ENCODE measurements around the gene PALM. TPM values are rescaled to one million over a fixed set of nuclear protein-coding genes. Genes with fewer than 3 reads are reported as not detected.

Gene PALM
- total RNA-seq, 5 donors from 2014 or later (not counting 1 experiment from before 2014, with no cell fraction given), result 0.19 to 0.57 (median 0.41) TPM; not detected in 1

DNA sequence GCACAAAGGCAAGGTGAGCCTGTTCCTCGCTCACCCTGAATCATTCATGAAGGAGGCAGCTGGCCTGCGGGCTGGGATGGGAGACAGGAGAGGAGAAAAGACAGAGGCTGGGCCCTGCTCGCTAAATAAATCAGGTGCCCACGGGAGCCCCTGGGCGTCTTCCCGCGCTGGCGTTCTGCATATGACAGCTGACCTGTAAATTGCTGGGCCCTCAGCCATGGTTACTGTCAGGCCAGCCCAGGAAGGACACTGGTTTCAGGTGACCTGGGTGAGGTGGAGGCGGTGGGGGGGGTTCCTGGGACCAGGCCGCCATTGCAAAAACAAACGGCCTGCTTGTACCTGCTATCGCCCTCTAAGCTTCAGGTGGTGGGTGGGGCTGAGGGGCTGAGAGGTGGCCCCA lies 85.1 kb downstream of the PALM start:
- H3K4me1 Mint-ChIP-seq, result peaks cover 1 to 10% (median 5%) of the 10 kb centered on the region in 3 donors
- peaks cover 0 to 12% of the 10 kb centered on the region in 2 experiments for H3K27me3 ChIP-seq (replicated peaks in 1 of 2; ENCODE audit: control insufficient read depth in 2 of 2, extremely low read depth in 1 of 2, insufficient read depth in 2 of 2, low read length in 1 of 2)
- 98% methylated on average over 7 of the region's 12 CpGs for WGBS (ENCODE audit: insufficient coverage)
- H3K27ac Mint-ChIP-seq, result no peak overlapping the region
- H3K4me3 Mint-ChIP-seq, result no peak overlapping the region
- H3K36me3 Mint-ChIP-seq, result no peaks in the 10 kb centered on the region
- H3K36me3 ChIP-seq (ENCODE audit: control insufficient read depth in 2 of 2, extremely low read depth in 1 of 2, insufficient read depth in 1 of 2, low read length in 1 of 2), result no peaks in the 10 kb centered on the region
- peaks cover 2 to 21% of the 10 kb centered on the region in 2 experiments for H3K4me1 ChIP-seq (ENCODE audit: control insufficient read depth in 1 of 2, extremely low read depth in 1 of 2, insufficient read depth in 2 of 2, low read length in 2 of 2)
- H3K27me3 Mint-ChIP-seq, result peaks cover 3 to 6% of the 10 kb centered on the region in 2 donors
- H3K4me3 ChIP-seq (ENCODE audit: control insufficient read depth in 1 of 2, extremely low read depth in 1 of 2, low read length in 1 of 2), result no peak overlapping the region
- no peak for DNase-seq
- H3K9me3 ChIP-seq, result no peaks in the 10 kb centered on the region
- no peak for ATAC-seq (replicated peaks in 1 of 4)
- ChIA-PET CTCF (no interaction called here), POLR2A (no interaction called here)
- H3K27ac ChIP-seq (ENCODE audit: low read length), result no peak overlapping the region
- no peaks in the 10 kb centered on the region for H3K9me3 Mint-ChIP-seq

DNA sequence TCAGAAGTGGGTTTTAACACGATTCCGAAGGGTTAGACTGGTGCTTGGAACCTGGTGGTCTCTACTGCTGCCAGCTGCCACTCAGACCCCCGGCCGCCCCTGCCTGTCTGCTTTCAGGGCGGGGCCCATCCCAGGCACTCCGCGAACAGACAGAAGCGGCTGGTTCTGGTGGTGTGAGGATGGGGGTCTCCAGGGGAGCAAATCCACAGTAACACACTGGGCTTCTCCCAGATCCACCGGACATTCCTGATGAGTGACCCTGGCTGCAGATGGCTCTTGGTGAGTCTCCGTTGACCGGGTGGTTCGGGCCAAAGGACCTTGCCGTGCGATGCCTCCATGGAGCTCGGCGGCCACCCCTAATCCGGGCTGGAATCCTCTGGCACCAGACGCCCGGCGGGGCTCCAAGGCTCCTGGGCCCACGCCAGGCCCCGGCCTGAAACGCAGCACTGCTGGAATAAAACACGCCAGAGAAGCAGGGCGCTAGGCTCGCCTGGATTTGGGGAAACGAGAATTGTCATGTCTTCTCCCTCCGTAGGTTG lies 86.4 kb downstream of the PALM start:
- POLR2A ChIA-PET, result no interaction called here
- Histone ChIP-seq H3K36me3 (ENCODE audit: control insufficient read depth in 2 of 2, extremely low read depth in 1 of 2, insufficient read depth in 1 of 2, low read length in 1 of 2) (peaks cover 0 to 5% of the 10 kb centered on the region in 2 donors), H3K27ac (ENCODE audit: low read length) (no peak overlapping the region), H3K27me3 (replicated peaks in 1 of 2; ENCODE audit: control insufficient read depth in 2 of 2, extremely low read depth in 1 of 2, insufficient read depth in 2 of 2, low read length in 1 of 2) (peaks cover 0 to 12% of the 10 kb centered on the region in 2 experiments), H3K4me3 (ENCODE audit: control insufficient read depth in 1 of 2, extremely low read depth in 1 of 2, low read length in 1 of 2) (no peak overlapping the region), H3K9me3 (no peaks in the 10 kb centered on the region), H3K4me1 (ENCODE audit: control insufficient read depth in 1 of 2, extremely low read depth in 1 of 2, insufficient read depth in 2 of 2, low read length in 2 of 2) (peaks cover 6 to 31% of the 10 kb centered on the region in 2 experiments)
- H3K4me1 Mint-ChIP-seq, result peaks cover 14 to 18% (median 18%) of the 10 kb centered on the region in 3 donors
- no peaks in the 10 kb centered on the region for H3K36me3 Mint-ChIP-seq
- DNase-seq, result no peak
- 98% methylated on average over 16 of the region's 28 CpGs for WGBS (ENCODE audit: insufficient coverage)
- no peaks in the 10 kb centered on the region for H3K9me3 Mint-ChIP-seq
- H3K27me3 Mint-ChIP-seq, result peaks cover 0 to 3% of the 10 kb centered on the region in 2 donors
- no peak overlapping the region for H3K27ac Mint-ChIP-seq
- CTCF ChIA-PET, result interaction anchor here (0.6 kb wide), 2 partner anchors 124 to 1446 kb away, joined by 3 to 7 read pairs; no protein-coding TSS in a partner anchor
- no peak for ATAC-seq (replicated peaks in 1 of 4)
- peak overlapping the region in 1 of 3 donors; percentile 39 for H3K4me3 Mint-ChIP-seq

DNA sequence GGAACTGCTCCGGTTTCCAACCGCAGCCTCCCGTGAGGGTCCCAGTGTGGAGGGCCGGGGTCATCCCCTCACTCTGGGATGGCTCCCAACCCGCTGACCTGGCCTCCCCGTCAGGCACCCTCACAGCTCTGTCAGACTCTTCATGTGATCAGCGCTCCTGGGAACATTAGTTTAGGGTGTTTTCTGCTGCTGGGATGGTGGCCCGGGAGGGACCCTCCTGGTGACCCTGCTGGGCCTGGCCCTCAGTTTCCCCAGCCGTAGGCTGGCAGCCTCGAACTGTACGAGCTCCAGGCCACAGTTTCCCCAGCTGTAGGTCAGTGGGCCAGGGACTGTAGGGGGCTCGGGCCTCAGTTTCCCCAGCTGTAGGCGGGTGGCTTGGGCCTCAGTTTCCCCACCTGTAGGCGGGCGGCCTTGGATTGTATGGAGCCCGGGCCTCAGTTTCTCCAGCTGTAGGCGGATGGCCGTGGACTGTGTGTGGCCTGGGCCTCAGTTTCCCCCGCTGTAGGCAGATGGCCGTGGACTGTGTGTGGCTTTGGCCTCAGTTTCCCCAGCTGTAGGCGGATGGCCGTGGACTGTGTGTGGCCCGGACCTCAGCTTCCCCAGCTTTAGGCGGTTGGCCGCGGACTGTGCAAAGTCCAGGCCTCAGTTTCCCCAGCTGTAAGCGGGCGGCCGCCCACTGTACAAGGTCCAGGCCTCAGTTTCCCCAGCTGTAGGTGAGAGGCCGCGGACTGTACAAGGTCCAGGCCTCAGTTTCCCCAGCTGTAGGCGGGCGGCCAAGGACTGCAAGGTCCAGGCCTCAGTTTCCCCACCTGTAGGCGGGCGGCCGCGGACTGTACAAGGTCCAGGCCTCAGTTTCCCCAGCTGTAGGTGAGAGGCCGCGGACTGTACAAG lies 87.2 kb downstream of the PALM start:
- CTCF ChIA-PET, result interaction anchor here in 1 of 2 donors (0.6 kb wide), 1 partner anchor 123 kb away, joined by 7 read pairs; no protein-coding TSS in a partner anchor
- no peak overlapping the region for H3K27ac Mint-ChIP-seq
- H3K4me1 ChIP-seq (ENCODE audit: control insufficient read depth in 1 of 2, extremely low read depth in 1 of 2, insufficient read depth in 2 of 2, low read length in 2 of 2), result peaks cover 11 to 38% of the 10 kb centered on the region in 2 experiments
- peaks cover 0 to 8% of the 10 kb centered on the region in 2 experiments for H3K27me3 ChIP-seq (replicated peaks in 1 of 2; ENCODE audit: control insufficient read depth in 2 of 2, extremely low read depth in 1 of 2, insufficient read depth in 2 of 2, low read length in 1 of 2)
- H3K9me3 ChIP-seq, result no peaks in the 10 kb centered on the region
- no peak overlapping the region for H3K27ac ChIP-seq (ENCODE audit: low read length)
- peak overlapping the region; percentile 66 to 80 for H3K4me3 ChIP-seq (ENCODE audit: control insufficient read depth in 1 of 2, extremely low read depth in 1 of 2, low read length in 1 of 2)
- H3K4me1 Mint-ChIP-seq, result peaks cover 22 to 26% (median 25%) of the 10 kb centered on the region in 3 donors
- peaks cover 0 to under 1% of the 10 kb centered on the region in 2 donors for H3K27me3 Mint-ChIP-seq
- DNase-seq (no peak), ATAC-seq (replicated peaks in 1 of 4) (no peak)
- no peaks in the 10 kb centered on the region for H3K9me3 Mint-ChIP-seq
- H3K36me3 Mint-ChIP-seq, result no peaks in the 10 kb centered on the region
- WGBS (ENCODE audit: insufficient coverage), result 87% methylated on average over 35 of the region's 39 CpGs
- H3K36me3 ChIP-seq (ENCODE audit: control insufficient read depth in 2 of 2, extremely low read depth in 1 of 2, insufficient read depth in 1 of 2, low read length in 1 of 2), result peaks cover 0 to 9% of the 10 kb centered on the region in 2 donors
- H3K4me3 Mint-ChIP-seq, result peak overlapping the region; percentile 13 to 94 (median 93)
- POLR2A ChIA-PET, result no interaction called here

DNA sequence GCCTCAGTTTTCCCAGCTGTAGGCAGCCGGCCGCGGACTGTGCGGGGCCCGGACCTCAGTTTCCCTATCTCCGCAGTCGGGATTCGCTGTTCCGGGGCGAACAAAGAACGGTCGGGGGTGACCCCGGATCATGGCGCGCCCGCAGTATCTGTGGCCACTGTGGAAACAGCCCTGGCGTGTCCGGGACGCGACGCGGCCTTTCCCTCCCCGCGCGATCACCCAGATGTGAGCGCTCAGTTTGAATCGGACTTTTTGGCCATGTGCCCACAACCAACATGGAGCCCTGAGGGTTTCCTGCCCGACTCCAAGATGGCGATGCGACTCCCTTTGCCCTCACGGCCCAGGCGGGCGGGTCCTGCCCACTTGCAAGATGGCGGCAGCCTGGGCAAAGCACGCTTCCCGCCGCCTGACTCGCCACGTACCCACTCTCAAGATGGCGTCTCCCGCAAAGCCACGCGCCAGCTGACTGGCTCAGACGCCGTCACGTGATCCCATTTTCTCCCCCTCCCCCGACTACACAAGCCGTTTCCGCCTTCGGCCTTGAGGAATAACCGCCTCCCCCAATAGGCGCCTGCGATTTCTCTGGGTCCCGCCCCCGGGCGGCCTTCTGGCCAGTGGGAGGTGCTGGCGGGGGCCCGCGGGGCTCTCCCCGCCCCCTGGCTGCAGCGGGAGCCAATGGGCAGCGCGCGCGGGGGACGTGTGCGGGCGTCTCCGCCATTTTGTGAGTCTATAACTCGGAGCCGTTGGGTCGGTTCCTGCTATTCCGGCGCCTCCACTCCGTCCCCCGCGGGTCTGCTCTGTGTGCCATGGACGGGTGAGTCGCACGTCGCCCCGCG lies 88.2 kb downstream of the PALM start, which contains the start of gene PTBP1:
PTBP1 (plus strand) TSS at position 761 of the 836 bp plus-strand sequence; CDS start at position 807, 46 bp downstream.
- H3K36me3 Mint-ChIP-seq, result no peaks in the 10 kb centered on the region
- no peaks in the 10 kb centered on the region for H3K9me3 Mint-ChIP-seq
- ATAC-seq (replicated peaks in 1 of 4) (peak; percentile 82 to 88 (median 84)), DNase-seq (peak; percentile 95 to 100 (median 100))
- WGBS (ENCODE audit: insufficient coverage), result under 1% methylated on average over 79 of the region's 83 CpGs
- H3K4me3 Mint-ChIP-seq, result peak within 1 kb of the TSS; percentile 86 to 94 (median 93)
- ChIA-PET POLR2A (interaction anchor here in 1 of 2 donors (0.8 kb wide), 1 partner anchor 225 kb away, joined by 3 read pairs; the partner anchor contains the start of gene RNU6-2), CTCF (interaction anchor here in 1 of 2 donors (0.9 kb wide), 1 partner anchor 134 kb away, joined by 3 read pairs; the partner anchor contains the start of gene RNF126)
- peaks cover 32 to 36% (median 34%) of the 10 kb centered on the region in 3 donors for H3K4me1 Mint-ChIP-seq
- peak within 1 kb of the TSS; percentile 77 to 80 for H3K4me3 ChIP-seq (ENCODE audit: control insufficient read depth in 1 of 2, extremely low read depth in 1 of 2, low read length in 1 of 2)
- peaks cover 20 to 48% of the 10 kb centered on the region in 2 experiments for H3K4me1 ChIP-seq (ENCODE audit: control insufficient read depth in 1 of 2, extremely low read depth in 1 of 2, insufficient read depth in 2 of 2, low read length in 2 of 2)
- H3K36me3 ChIP-seq (ENCODE audit: control insufficient read depth in 2 of 2, extremely low read depth in 1 of 2, insufficient read depth in 1 of 2, low read length in 1 of 2), result peaks cover 0 to 12% of the 10 kb centered on the region in 2 donors
- peaks cover 0 to 6% of the 10 kb centered on the region in 2 experiments for H3K27me3 ChIP-seq (replicated peaks in 1 of 2; ENCODE audit: control insufficient read depth in 2 of 2, extremely low read depth in 1 of 2, insufficient read depth in 2 of 2, low read length in 1 of 2)
- H3K27ac ChIP-seq (ENCODE audit: low read length), result peak within 1 kb of the TSS; percentile 67
- H3K27ac Mint-ChIP-seq, result peak within 1 kb of the TSS; percentile 91 to 94
- no peaks in the 10 kb centered on the region for H3K9me3 ChIP-seq
- H3K27me3 Mint-ChIP-seq, result no peaks in the 10 kb centered on the region

Other genes with a start within 250 kb of the PALM start
- 1 to 10 TPM in 4 of 5 donors, under 1 TPM in 1; 0.66 to 4.4 (median 3.4) TPM for gene SHC2, start 247.9 kb upstream of the PALM start, total RNA-seq
- 1 to 10 TPM in 3 of 5 donors, under 1 TPM in 2; 0.40 to 1.6 (median 1.4) TPM for gene MADCAM1, start 212.4 kb upstream of the PALM start, total RNA-seq
- gene TPGS1, start 201.4 kb upstream of the PALM start, total RNA-seq, result 10 to 100 TPM; 22.2 to 44.4 (median 39.4) TPM
- 10 to 100 TPM; 35.4 to 52.6 (median 51.3) TPM for gene CDC34, start 177.2 kb upstream of the PALM start, total RNA-seq
- gene GZMM, start 164.9 kb upstream of the PALM start, total RNA-seq, result 10 to 100 TPM; 66.2 to 91.0 (median 78.6) TPM
- 100 to 1,000 TPM in 4 of 5 donors, 10 to 100 TPM in 1; 89.3 to 165 (median 152) TPM for gene BSG, start 136.3 kb upstream of the PALM start, total RNA-seq
- gene HCN2, start 119.1 kb upstream of the PALM start, total RNA-seq, result 1 to 10 TPM in 4 of 5 donors, under 1 TPM in 1; 0.93 to 4.4 (median 3.6) TPM
- 100 to 1,000 TPM in 3 of 5 donors, 10 to 100 TPM in 2; 61.3 to 118 (median 103) TPM for gene POLRMT, start 75.4 kb upstream of the PALM start, total RNA-seq
- gene FGF22, start 69.1 kb upstream of the PALM start, total RNA-seq, result 1 to 10 TPM in 3 of 5 donors, under 1 TPM in 2; 0.35 to 3.9 (median 2.8) TPM
- gene RNF126, start 45.7 kb upstream of the PALM start, total RNA-seq, result 100 to 1,000 TPM in 4 of 5 donors, 10 to 100 TPM in 1; 98.8 to 139 (median 118) TPM
- gene FSTL3, start 32.5 kb upstream of the PALM start, total RNA-seq, result 1 to 10 TPM; 2.0 to 5.3 (median 4.1) TPM
- 1 to 10 TPM in 3 of 5 donors, under 1 TPM in 1, not detected in 1; 0.86 to 2.5 (median 1.7) TPM for gene PRSS57, start 13.5 kb upstream of the PALM start, total RNA-seq
- gene MISP, start 42.2 kb downstream of the PALM start, total RNA-seq, result under 1 TPM in 3 of 5 donors, not detected in 2; 0.10 to 0.16 (median 0.15) TPM
- gene PTBP1, start 88.5 kb downstream of the PALM start, total RNA-seq, result 100 to 1,000 TPM; 307 to 343 (median 316) TPM
- under 1 TPM in 3 of 5 donors, not detected in 2; 0.22 to 0.36 (median 0.26) TPM for gene PLPPR3, start 113.0 kb downstream of the PALM start, total RNA-seq
- 1 to 10 TPM in 2 of 5 donors, under 1 TPM in 3; 0.20 to 1.2 (median 0.38) TPM for gene AZU1, start 118.9 kb downstream of the PALM start, total RNA-seq
- under 1 TPM in 1 of 5 donors, not detected in 4; 0.50 TPM for gene PRTN3, start 132.1 kb downstream of the PALM start, total RNA-seq
- gene ELANE, start 143.4 kb downstream of the PALM start, total RNA-seq, result under 1 TPM in 1 of 5 donors, not detected in 4; 0.83 TPM
- gene CFD, start 150.7 kb downstream of the PALM start, total RNA-seq, result 10 to 100 TPM in 1 of 5 donors, 1 to 10 TPM in 4; 2.8 to 10.3 (median 5.6) TPM
- gene MED16, start 184.3 kb downstream of the PALM start, total RNA-seq, result 100 to 1,000 TPM in 1 of 5 donors, 10 to 100 TPM in 4; 55.0 to 105 (median 92.4) TPM
- gene RNU6-9, start 184.5 kb downstream of the PALM start, total RNA-seq, result not detected
- 100 to 1,000 TPM; 190 to 252 (median 220) TPM for gene R3HDM4, start 204.3 kb downstream of the PALM start, total RNA-seq
- 1 to 10 TPM; 1.5 to 4.9 (median 2.8) TPM for gene KISS1R, start 208.4 kb downstream of the PALM start, total RNA-seq
- 10 to 100 TPM in 4 of 5 donors, 1 to 10 TPM in 1; 9.8 to 13.2 (median 12.0) TPM for gene ARID3A, start 217.1 kb downstream of the PALM start, total RNA-seq

All from T-cell (primary cell).